ENCODE measurements around the gene SLC16A3.
"Not testable (repeated sequence)": the region's sequence is repeated elsewhere in the genome, so short reads cannot be mapped to it uniquely, and the experiment has no call there.

Gene SLC16A3

GRCh38 chr17:82228842-82229697, at the start of gene SLC16A3:
SLC16A3 (plus strand) TSS chr17:82229042; CDS start chr17:82236009, 6,967 bp downstream.
- DNase-seq: no peak

- DNase-seq: no peak
Observed at GRCh38 chr17:82179412-82179811, 49.4 kb upstream of the SLC16A3 start.

GRCh38 chr17:82179946-82180475, 48.8 kb upstream of the SLC16A3 start:
- DNase-seq: no peak

GRCh38 chr17:82180776-82181528, 47.9 kb upstream of the SLC16A3 start:
- no peak for DNase-seq

- no peak for DNase-seq
Observed at GRCh38 chr17:82184761-82185160, 44.1 kb upstream of the SLC16A3 start.

- DNase-seq: no peak
Observed at GRCh38 chr17:82186221-82186620, 42.6 kb upstream of the SLC16A3 start.

GRCh38 chr17:82187500-82187899, 41.3 kb upstream of the SLC16A3 start:
- no peak for DNase-seq

GRCh38 chr17:82188001-82188961, 40.6 kb upstream of the SLC16A3 start:
- no peak for DNase-seq

- DNase-seq: not testable (repeated sequence)
Observed at GRCh38 chr17:82193050-82193449, 35.8 kb upstream of the SLC16A3 start.

GRCh38 chr17:82193520-82194220, 35.2 kb upstream of the SLC16A3 start:
- no peak for DNase-seq

- no peak for DNase-seq
Observed at GRCh38 chr17:82194765-82195164, 34.1 kb upstream of the SLC16A3 start.

GRCh38 chr17:82195675-82196672, 32.9 kb upstream of the SLC16A3 start:
- DNase-seq: no peak

- DNase-seq: no peak
Observed at GRCh38 chr17:82198092-82198491, 30.8 kb upstream of the SLC16A3 start.

GRCh38 chr17:82199496-82199895, 29.3 kb upstream of the SLC16A3 start:
- no peak for DNase-seq

GRCh38 chr17:82200135-82200534, 28.7 kb upstream of the SLC16A3 start:
- DNase-seq: no peak

- DNase-seq: no peak
Observed at GRCh38 chr17:82200743-82201497, 27.9 kb upstream of the SLC16A3 start.

- DNase-seq: no peak
Observed at GRCh38 chr17:82201498-82201910, 27.3 kb upstream of the SLC16A3 start.

GRCh38 chr17:82202981-82203380, 25.9 kb upstream of the SLC16A3 start:
- no peak for DNase-seq

GRCh38 chr17:82203920-82204319, 24.9 kb upstream of the SLC16A3 start:
- DNase-seq: no peak
